Measurements from ENCODE around the gene IL3RA.
"Not testable (repeated sequence)": the region's sequence is repeated elsewhere in the genome, so short reads cannot be mapped to it uniquely, and the experiment has no call there.

Gene IL3RA

GRCh38 chrX:1330605-1331004 is 6.0 kb upstream of the IL3RA start:
- no peak for DNase-seq (ENCODE audit: low spot score)

- not testable (repeated sequence) for DNase-seq (ENCODE audit: low spot score)
Measured at GRCh38 chrX:1332433-1332832, 4.2 kb upstream of the IL3RA start.

GRCh38 chrX:1334854-1335253 is 1.7 kb upstream of the IL3RA start:
- no peak for DNase-seq (ENCODE audit: low spot score)

- peak; percentile 35 for DNase-seq (ENCODE audit: low spot score)
Measured at GRCh38 chrX:1336948-1337779, 579 bp downstream of the IL3RA start.

- DNase-seq (ENCODE audit: low spot score) = no peak
Measured at GRCh38 chrX:1341545-1342184, 5.1 kb downstream of the IL3RA start.

GRCh38 chrX:1349606-1350005 is 13.0 kb downstream of the IL3RA start:
- not testable (repeated sequence) for DNase-seq (ENCODE audit: low spot score)

- DNase-seq (ENCODE audit: low spot score) = peak; percentile 17
Measured at GRCh38 chrX:1351981-1352714, 15.6 kb downstream of the IL3RA start.

GRCh38 chrX:1354036-1355019 is 17.7 kb downstream of the IL3RA start:
- no peak for DNase-seq (ENCODE audit: low spot score)

GRCh38 chrX:1355131-1356046 is 18.8 kb downstream of the IL3RA start:
- DNase-seq (ENCODE audit: low spot score) = peak; percentile 42

- no peak for DNase-seq (ENCODE audit: low spot score)
Measured at GRCh38 chrX:1357993-1358392, 21.4 kb downstream of the IL3RA start.

GRCh38 chrX:1358793-1359476 is 22.4 kb downstream of the IL3RA start:
- no peak for DNase-seq (ENCODE audit: low spot score)

- DNase-seq (ENCODE audit: low spot score) = no peak
Measured at GRCh38 chrX:1359477-1359873, 22.9 kb downstream of the IL3RA start.

- DNase-seq (ENCODE audit: low spot score) = no peak
Measured at GRCh38 chrX:1360171-1360570, 23.6 kb downstream of the IL3RA start.

- DNase-seq (ENCODE audit: low spot score) = no peak
Measured at GRCh38 chrX:1361275-1361674, 24.7 kb downstream of the IL3RA start.

- DNase-seq (ENCODE audit: low spot score) = no peak
Measured at GRCh38 chrX:1361910-1362309, 25.3 kb downstream of the IL3RA start.

GRCh38 chrX:1366363-1366762 is 29.8 kb downstream of the IL3RA start:
- not testable (repeated sequence) for DNase-seq (ENCODE audit: low spot score)

GRCh38 chrX:1368385-1368698 is 31.8 kb downstream of the IL3RA start:
- DNase-seq (ENCODE audit: low spot score) = no peak

GRCh38 chrX:1378306-1378759 is 41.7 kb downstream of the IL3RA start:
- DNase-seq (ENCODE audit: low spot score) = peak; percentile 37

GRCh38 chrX:1380672-1381233 is 44.2 kb downstream of the IL3RA start:
- DNase-seq (ENCODE audit: low spot score) = peak; percentile 63

Measured in D341Med (cell line).